Tibial nerve (tissue), 3 donors: Measurements from ENCODE around the gene SLC26A9.

ENCODE experiments used
- POLR2A ChIP-seq, 2 donors: fragments of 450-650 bp; IDR thresholded peaks; one replicate each; pipeline ENCODE4 v1.6.1; 2017; ENCODE audit warnings: antibody characterized with exemption in 2 of 2, mild to moderate bottlenecking in 2 of 2, moderate library complexity in 2 of 2
- TF ChIP-seq, protein P1 (sequence below), 5 experiments: fragments of 200-600 bp in 3 of 5; fragments of 450-650 bp in 2 of 5; sonication (generic) in 3 of 5; IDR thresholded peaks; one replicate each; pipeline ENCODE4 v1.5.1; 2016 to 2019; ENCODE audit warnings: antibody characterized with exemption in 5 of 5, mild to moderate bottlenecking in 3 of 5, moderate library complexity in 2 of 5

DNA sequence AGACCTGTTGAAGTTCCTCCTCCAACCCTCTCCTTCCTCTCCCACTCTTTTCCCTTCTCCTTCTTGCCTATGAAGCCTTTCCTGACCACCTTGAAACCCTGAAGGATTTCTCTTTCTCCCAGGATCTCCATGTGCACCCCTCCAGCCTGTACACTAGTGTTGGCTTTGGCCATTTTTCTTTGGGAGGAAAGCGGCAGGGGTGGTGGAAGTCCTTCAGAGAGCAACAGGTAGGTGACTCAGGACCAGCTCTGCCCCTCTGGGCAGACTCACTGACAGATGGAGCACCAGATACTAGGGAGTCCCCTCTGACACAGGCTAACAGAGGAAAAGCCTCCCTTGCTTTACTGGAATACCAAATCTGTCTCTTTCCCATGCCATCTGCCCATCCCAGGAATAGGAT is 4.6 kb downstream of the SLC26A9 start:
- TF ChIP-seq, protein P1, sequence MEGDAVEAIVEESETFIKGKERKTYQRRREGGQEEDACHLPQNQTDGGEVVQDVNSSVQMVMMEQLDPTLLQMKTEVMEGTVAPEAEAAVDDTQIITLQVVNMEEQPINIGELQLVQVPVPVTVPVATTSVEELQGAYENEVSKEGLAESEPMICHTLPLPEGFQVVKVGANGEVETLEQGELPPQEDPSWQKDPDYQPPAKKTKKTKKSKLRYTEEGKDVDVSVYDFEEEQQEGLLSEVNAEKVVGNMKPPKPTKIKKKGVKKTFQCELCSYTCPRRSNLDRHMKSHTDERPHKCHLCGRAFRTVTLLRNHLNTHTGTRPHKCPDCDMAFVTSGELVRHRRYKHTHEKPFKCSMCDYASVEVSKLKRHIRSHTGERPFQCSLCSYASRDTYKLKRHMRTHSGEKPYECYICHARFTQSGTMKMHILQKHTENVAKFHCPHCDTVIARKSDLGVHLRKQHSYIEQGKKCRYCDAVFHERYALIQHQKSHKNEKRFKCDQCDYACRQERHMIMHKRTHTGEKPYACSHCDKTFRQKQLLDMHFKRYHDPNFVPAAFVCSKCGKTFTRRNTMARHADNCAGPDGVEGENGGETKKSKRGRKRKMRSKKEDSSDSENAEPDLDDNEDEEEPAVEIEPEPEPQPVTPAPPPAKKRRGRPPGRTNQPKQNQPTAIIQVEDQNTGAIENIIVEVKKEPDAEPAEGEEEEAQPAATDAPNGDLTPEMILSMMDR (IDR thresholded peaks at IDR 0.05), result no peak
- no peak for TF ChIP-seq POLR2A (IDR thresholded peaks at IDR 0.05)
